Glutamatergic neuron (in vitro differentiated cells): Measurements from ENCODE around the gene DYNC1LI2. TPM values are rescaled to one million over a fixed set of nuclear protein-coding genes. Genes with fewer than 3 reads are reported as not detected.

ENCODE experiments used
- DNase-seq: peaks from one replicate; pipeline ENCODE4 v3.0.0; 2022
- H3K27ac Mint-ChIP-seq: one replicate; pipeline ENCODE4 v1.8.0; 2020; ENCODE audit warnings: mild to moderate bottlenecking, mixed read lengths, inconsistent platforms; ENCODE audit not compliant: unreplicated experiment
- H3K27me3 Mint-ChIP-seq: one replicate; pipeline ENCODE4 v1.8.0; 2020; ENCODE audit warnings: mild to moderate bottlenecking, moderate library complexity, mixed read lengths, inconsistent platforms; ENCODE audit not compliant: unreplicated experiment
- H3K36me3 Mint-ChIP-seq: one replicate; pipeline ENCODE4 v1.8.0; 2020; ENCODE audit warnings: mild to moderate bottlenecking, mixed read lengths, inconsistent platforms; ENCODE audit not compliant: unreplicated experiment
- H3K4me1 Mint-ChIP-seq: one replicate; pipeline ENCODE4 v1.8.0; 2020; ENCODE audit warnings: mild to moderate bottlenecking, low read depth, mixed read lengths, inconsistent platforms; ENCODE audit not compliant: unreplicated experiment
- H3K4me3 Mint-ChIP-seq: one replicate; pipeline ENCODE4 v1.8.0; 2020; ENCODE audit warnings: mild to moderate bottlenecking, mixed read lengths, inconsistent platforms; ENCODE audit not compliant: unreplicated experiment
- H3K9me3 Mint-ChIP-seq: one replicate; pipeline ENCODE4 v1.8.0; 2020; ENCODE audit warnings: mild to moderate bottlenecking, moderate library complexity, mixed read lengths, inconsistent platforms; ENCODE audit not compliant: unreplicated experiment
- total RNA-seq: library from RNA; stranded (reverse); fragmentation: NEBNext Ultra II Directional; extraction: Animal tissue kit (Norgen Biotek cat#: 25700); gene quantifications from one replicate; pipeline ENCODE4 v1.2.1, GENCODE V29; 2021; ENCODE audit not compliant: unreplicated experiment
- TF ChIP-seq, protein P1 (sequence below): fragments of 200-600 bp; sonication (generic); IDR thresholded peaks from one replicate; pipeline ENCODE4 v1.5.0; 2021; ENCODE audit not compliant: partially characterized antibody, unreplicated experiment

Gene DYNC1LI2
- total RNA-seq, 1 donor from 2014 or later = 269 TPM

DNA sequence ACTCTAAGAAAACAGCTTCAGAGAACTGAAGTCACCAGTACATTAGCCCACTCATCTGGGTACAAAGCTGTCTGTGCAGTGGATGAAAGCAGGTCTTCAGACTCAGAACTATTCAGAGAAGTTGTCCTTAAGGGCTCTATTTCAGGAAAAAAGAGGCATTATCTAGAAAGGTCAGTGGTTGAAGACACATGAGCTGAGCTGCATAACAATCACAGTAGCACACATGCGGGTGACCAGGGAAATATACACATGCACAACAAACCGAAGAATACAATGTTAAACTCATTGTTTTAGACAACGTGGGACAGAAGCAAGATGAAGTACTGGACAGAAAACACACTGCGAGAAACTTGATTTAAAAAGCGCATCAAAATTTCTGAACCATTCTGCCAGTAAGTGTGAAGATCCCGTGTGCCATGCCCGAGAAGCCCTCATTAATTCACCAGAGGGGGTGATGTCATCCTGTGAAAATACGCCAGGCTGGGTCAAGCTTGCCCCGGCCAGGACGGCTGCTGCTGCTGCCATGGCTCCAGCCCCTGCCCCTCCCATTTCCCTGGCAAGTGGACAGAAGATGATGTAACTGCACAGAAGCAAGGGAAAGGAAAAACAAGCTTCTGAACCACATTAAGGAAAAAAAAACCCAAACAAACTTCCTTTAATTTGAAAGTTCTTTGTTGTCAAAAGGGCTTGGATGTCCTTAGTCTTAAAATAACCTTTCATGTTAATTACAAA lies 10.1 kb downstream of the DYNC1LI2 start:
- Mint-ChIP-seq H3K27ac (peak overlapping the region; percentile 98), H3K4me3 (peak overlapping the region; percentile 69), H3K4me1 (peaks cover 25% of the 10 kb centered on the region), H3K9me3 (no peaks in the 10 kb centered on the region), H3K27me3 (no peaks in the 10 kb centered on the region), H3K36me3 (no peaks in the 10 kb centered on the region)
- DNase-seq = peak; percentile 73
- TF ChIP-seq, protein P1, sequence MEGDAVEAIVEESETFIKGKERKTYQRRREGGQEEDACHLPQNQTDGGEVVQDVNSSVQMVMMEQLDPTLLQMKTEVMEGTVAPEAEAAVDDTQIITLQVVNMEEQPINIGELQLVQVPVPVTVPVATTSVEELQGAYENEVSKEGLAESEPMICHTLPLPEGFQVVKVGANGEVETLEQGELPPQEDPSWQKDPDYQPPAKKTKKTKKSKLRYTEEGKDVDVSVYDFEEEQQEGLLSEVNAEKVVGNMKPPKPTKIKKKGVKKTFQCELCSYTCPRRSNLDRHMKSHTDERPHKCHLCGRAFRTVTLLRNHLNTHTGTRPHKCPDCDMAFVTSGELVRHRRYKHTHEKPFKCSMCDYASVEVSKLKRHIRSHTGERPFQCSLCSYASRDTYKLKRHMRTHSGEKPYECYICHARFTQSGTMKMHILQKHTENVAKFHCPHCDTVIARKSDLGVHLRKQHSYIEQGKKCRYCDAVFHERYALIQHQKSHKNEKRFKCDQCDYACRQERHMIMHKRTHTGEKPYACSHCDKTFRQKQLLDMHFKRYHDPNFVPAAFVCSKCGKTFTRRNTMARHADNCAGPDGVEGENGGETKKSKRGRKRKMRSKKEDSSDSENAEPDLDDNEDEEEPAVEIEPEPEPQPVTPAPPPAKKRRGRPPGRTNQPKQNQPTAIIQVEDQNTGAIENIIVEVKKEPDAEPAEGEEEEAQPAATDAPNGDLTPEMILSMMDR = no peak

DNA sequence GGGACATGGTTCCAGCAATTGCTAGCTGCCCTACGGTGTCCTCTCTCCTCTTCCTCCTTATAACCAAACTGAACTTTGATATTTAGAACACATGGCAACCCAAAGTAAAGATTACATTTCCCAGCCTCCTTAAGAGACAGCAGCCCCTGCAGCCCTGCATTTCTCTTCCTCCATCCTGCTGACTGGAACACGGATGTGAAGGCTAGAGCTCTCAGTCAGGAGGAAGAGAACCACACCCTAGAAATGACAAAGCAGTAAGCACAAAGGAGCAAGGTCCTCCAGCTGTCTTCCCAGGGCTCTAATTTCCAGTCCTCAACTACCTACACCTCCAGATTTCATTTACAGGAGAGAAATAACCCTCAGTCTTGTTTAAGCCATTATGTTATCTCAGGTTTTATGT lies 10.9 kb downstream of the DYNC1LI2 start:
- Mint-ChIP-seq H3K27me3 (no peaks in the 10 kb centered on the region), H3K4me1 (peaks cover 25% of the 10 kb centered on the region), H3K36me3 (no peaks in the 10 kb centered on the region), H3K4me3 (peak overlapping the region; percentile 73), H3K9me3 (no peaks in the 10 kb centered on the region), H3K27ac (peak overlapping the region; percentile 98)
- no peak for DNase-seq
- TF ChIP-seq, protein P1 = no peak

DNA sequence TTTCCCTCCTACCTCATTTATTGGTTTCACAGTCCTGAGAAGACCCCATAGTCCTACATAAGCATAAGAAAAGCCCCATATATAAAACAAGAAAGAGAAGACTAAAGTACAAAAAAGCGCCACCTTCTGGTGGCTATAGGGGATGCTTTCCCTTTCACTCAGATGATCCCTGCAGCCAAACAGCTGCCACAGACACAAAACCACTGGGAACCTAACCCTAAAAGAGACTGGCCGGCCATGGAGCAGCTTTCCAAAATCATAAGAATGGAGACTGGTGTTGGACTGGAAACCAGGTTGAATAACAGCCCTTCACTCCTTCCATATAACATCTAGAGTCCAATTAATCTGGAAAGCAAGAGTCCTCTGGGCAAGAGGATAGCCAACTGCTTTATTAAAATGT lies 11.4 kb downstream of the DYNC1LI2 start:
- Mint-ChIP-seq H3K4me1 (peaks cover 25% of the 10 kb centered on the region), H3K4me3 (peak overlapping the region; percentile 73), H3K27me3 (no peaks in the 10 kb centered on the region), H3K9me3 (no peaks in the 10 kb centered on the region), H3K36me3 (no peaks in the 10 kb centered on the region), H3K27ac (peak overlapping the region; percentile 98)
- peak; percentile 32 for DNase-seq
- TF ChIP-seq, protein P1 = peak; percentile 86

DNA sequence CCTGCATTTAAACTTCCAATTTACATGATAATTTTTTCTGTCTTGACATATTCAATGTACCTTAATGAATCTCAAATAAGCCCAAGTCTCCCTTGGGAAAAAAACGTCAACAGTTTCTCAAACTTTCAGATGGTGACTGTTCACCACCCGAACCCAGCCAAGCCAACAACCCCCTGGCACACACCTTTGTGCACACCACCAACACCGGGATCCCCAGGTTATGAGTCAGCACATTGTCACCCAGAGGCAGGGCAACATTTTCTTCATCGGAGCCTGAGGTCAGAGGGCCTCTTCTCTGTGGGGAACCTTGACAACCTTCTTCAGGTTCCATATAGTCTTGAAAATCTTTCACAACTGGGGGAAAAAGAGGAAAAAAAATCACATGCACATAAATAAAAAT lies 15.5 kb downstream of the DYNC1LI2 start:
- Mint-ChIP-seq H3K27ac (no peak overlapping the region), H3K27me3 (no peaks in the 10 kb centered on the region), H3K4me3 (no peak overlapping the region), H3K36me3 (no peaks in the 10 kb centered on the region), H3K4me1 (peaks cover 15% of the 10 kb centered on the region), H3K9me3 (no peaks in the 10 kb centered on the region)
- TF ChIP-seq, protein P1 = no peak
- no peak for DNase-seq

DNA sequence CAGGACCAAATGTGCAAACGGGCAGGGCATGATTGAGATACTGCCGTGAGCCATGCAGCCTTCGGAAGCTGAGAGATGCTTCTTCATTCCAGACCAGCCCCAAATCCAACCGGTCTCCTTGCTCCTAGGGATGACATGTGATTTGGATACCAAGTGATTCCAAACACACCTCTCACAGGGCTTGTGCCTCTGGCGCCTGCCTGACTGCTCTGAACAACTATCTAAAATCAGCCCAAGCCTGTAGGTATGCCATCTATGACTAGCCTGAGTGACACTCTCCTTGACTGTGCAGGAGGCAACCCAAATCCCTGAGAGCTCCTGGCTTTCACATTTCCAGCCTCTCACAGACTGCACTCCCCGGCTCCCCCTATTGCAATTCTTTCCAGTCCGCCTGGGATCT lies 20.3 kb downstream of the DYNC1LI2 start:
- Mint-ChIP-seq H3K27me3 (no peaks in the 10 kb centered on the region), H3K27ac (no peak overlapping the region), H3K4me3 (no peak overlapping the region), H3K9me3 (no peaks in the 10 kb centered on the region), H3K4me1 (no peaks in the 10 kb centered on the region), H3K36me3 (no peaks in the 10 kb centered on the region)
- TF ChIP-seq, protein P1 = no peak
- DNase-seq = no peak
